CD14-positive monocyte (primary cell): Measurements from ENCODE around the gene FAM107B. TPM values are rescaled to one million over a fixed set of nuclear protein-coding genes. Genes with fewer than 3 reads are reported as not detected.

Experiments used
- DNase-seq, 3 donors: peaks; one replicate each; pipeline ENCODE4 v3.0.0-alpha.2; 2011 to 2022
- H2AFZ ChIP-seq: 2 replicates; pipeline ENCODE4 v1.6.0; 2012; ENCODE audit warnings: mild to moderate bottlenecking, low read depth, low read length, inconsistent platforms; ENCODE audit not compliant: insufficient read depth, poor library complexity, severe bottlenecking
- H3K27ac ChIP-seq, 2 donors: 1 replicate in 1 of 2; 2 replicates in 1 of 2; pipeline ENCODE4 v1.5.1; 2012 to 2013; ENCODE audit warnings: low read length in 2 of 2, control low read depth in 1 of 2, inconsistent platforms in 1 of 2, low read depth in 1 of 2, mild to moderate bottlenecking in 1 of 2
- H3K27me3 ChIP-seq, 2 donors: one replicate each; pipeline versions ENCODE4 v1.6.0 to v1.6.1; 2011 to 2013; ENCODE audit warnings: low read length in 2 of 2; ENCODE audit not compliant: control insufficient read depth in 2 of 2, insufficient read depth in 2 of 2
- H3K36me3 ChIP-seq, 2 donors: replicated peaks in 1 of 2; 1 replicate in 1 of 2; 2 replicates in 1 of 2; pipeline versions ENCODE4 v1.5.1 to v1.6.1; 2012 to 2013; ENCODE audit warnings: low read length in 2 of 2, control low read depth in 1 of 2, inconsistent platforms in 1 of 2, mild to moderate bottlenecking in 1 of 2; ENCODE audit not compliant: insufficient read depth in 2 of 2, control insufficient read depth in 1 of 2
- H3K4me1 ChIP-seq, 2 donors: 1 replicate in 1 of 2; 2 replicates in 1 of 2; pipeline versions ENCODE4 v1.5.1 to v1.6.1; 2012 to 2013; ENCODE audit warnings: low read length in 2 of 2, control low read depth in 1 of 2, inconsistent platforms in 1 of 2, mild to moderate bottlenecking in 1 of 2, moderate library complexity in 1 of 2; ENCODE audit not compliant: insufficient read depth in 2 of 2, control insufficient read depth in 1 of 2
- H3K4me2 ChIP-seq: replicated peaks from 2 replicates; pipeline ENCODE3; 2012; ENCODE audit warnings: low read length, moderate library complexity, mild to moderate bottlenecking; ENCODE audit not compliant: poor library complexity, severe bottlenecking; ENCODE audit errors: extremely low read depth
- H3K4me3 ChIP-seq, 3 experiments: fragments of 200-600 bp in 1 of 3; sonication (generic) in 1 of 3; replicated peaks in 1 of 3; 1 replicate in 2 of 3; 2 replicates in 1 of 3; pipeline ENCODE4 v1.5.1; 2011 to 2013; ENCODE audit warnings: low read length in 3 of 3, mild to moderate bottlenecking in 3 of 3, control low read depth in 2 of 3, low read depth in 2 of 3, inconsistent platforms in 1 of 3, moderate library complexity in 1 of 3
- H3K79me2 ChIP-seq: 2 replicates; pipeline ENCODE4 v1.6.0; 2012; ENCODE audit warnings: mild to moderate bottlenecking, control low read depth, inconsistent platforms, low read length, moderate library complexity; ENCODE audit not compliant: insufficient read depth
- H3K9ac ChIP-seq: 2 replicates; pipeline ENCODE4 v1.6.0; 2017; ENCODE audit warnings: low read length, mild to moderate bottlenecking; ENCODE audit not compliant: insufficient read depth, poor library complexity, severe bottlenecking
- H3K9me3 ChIP-seq, 2 donors: replicated peaks in 1 of 2; 1 replicate in 1 of 2; 2 replicates in 1 of 2; pipeline versions ENCODE4 v1.5.1 to v1.6.1; 2012 to 2013; ENCODE audit warnings: low read length in 2 of 2, control low read depth in 1 of 2; ENCODE audit not compliant: control insufficient read depth in 1 of 2, insufficient read depth in 1 of 2
- H4K20me1 ChIP-seq: 2 replicates; pipeline ENCODE4 v1.6.0; 2012; ENCODE audit warnings: mild to moderate bottlenecking, low read length, control low read depth, moderate library complexity; ENCODE audit not compliant: insufficient read depth
- H3K27ac Mint-ChIP-seq, 7 donors: one replicate each; pipeline ENCODE4 v1.8.0; 2020; ENCODE audit warnings: mild to moderate bottlenecking in 7 of 7, mixed read lengths in 7 of 7, moderate library complexity in 6 of 7, inconsistent platforms in 2 of 7
- H3K27me3 Mint-ChIP-seq, 3 donors: one replicate each; pipeline ENCODE4 v1.8.0; 2021 to 2022; ENCODE audit warnings: low read depth in 3 of 3, mild to moderate bottlenecking in 3 of 3, mixed read lengths in 3 of 3, moderate library complexity in 3 of 3, inconsistent platforms in 1 of 3
- H3K36me3 Mint-ChIP-seq, 2 donors: one replicate each; pipeline ENCODE4 v1.8.0; 2020; ENCODE audit warnings: mixed read lengths in 2 of 2, inconsistent platforms in 1 of 2, mild to moderate bottlenecking in 1 of 2
- H3K4me1 Mint-ChIP-seq: one replicate; pipeline ENCODE4 v1.8.0; 2020; ENCODE audit warnings: mild to moderate bottlenecking, mixed read lengths
- H3K4me3 Mint-ChIP-seq, 2 donors: one replicate each; pipeline ENCODE4 v1.8.0; 2020; ENCODE audit warnings: mild to moderate bottlenecking in 2 of 2, mixed read lengths in 2 of 2, moderate library complexity in 1 of 2
- H3K9me3 Mint-ChIP-seq, 7 donors: one replicate each; pipeline ENCODE4 v1.8.0; 2020 to 2022; ENCODE audit warnings: mixed read lengths in 7 of 7, mild to moderate bottlenecking in 6 of 7, moderate library complexity in 6 of 7, inconsistent platforms in 2 of 7
- WGBS: methylation state at CpG from one replicate; pipeline ENCODE4 v1.1.5; 2013; ENCODE audit warnings: missing lambda C conversion rate; ENCODE audit not compliant: insufficient coverage; 5-methylcytosine and 5-hydroxymethylcytosine counted together
- intact Hi-C, 2 donors: fragments of 100-400 bp; cut with micrococcal nuclease; formaldehyde crosslinking; loops; one replicate each; pipeline versions ENCODE4 v1.15.0 to v1.15.1; 2023
- polyA plus RNA-seq, 3 donors: library from polyadenylated mRNA; depleted of rRNA in 1 of 3; unstranded in 2 of 3; stranded (reverse) in 1 of 3; fragments of 300-500 nt in 2 of 3; fragments of >200 nt in 1 of 3; fragmentation: Illumina TruSeq in 2 of 3; gene quantifications; 1 replicate in 2 of 3; 2 replicates in 1 of 3; pipeline ENCODE4 v1.2.3, GENCODE V29; 2012 to 2021
- TF ChIP-seq, protein P1 (sequence below): fragments of 200-600 bp; IDR thresholded peaks from one replicate; pipeline ENCODE4 v1.8.0; 2022; ENCODE audit warnings: antibody characterized with exemption, mild to moderate bottlenecking

FAM107B gene
- polyA plus RNA-seq, 3 donors = 27.2 to 68.5 (median 28.4) TPM

DNA sequence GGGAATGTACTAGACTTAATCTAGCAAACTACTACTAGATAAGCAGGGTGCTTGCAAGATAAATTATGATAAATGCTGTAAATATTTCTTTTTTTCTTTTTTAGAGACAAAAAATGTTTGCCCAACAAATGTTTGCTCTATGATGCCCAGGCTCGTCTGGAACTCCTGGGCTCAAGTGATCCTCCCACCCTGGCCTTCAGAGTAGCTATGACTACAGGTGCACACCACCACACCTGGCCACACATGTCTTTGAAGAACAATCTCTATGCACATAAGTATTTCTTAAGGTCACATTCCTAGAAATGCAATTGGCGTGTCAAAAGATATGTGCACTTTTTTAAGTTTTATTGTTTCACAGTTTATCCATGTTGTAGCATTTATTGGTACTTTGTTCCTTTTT lies 264.4 kb downstream of the FAM107B start:
- Mint-ChIP-seq H3K36me3 (peaks cover 42 to 45% of the 10 kb centered on the region in 2 donors), H3K4me1 (peaks cover 4% of the 10 kb centered on the region), H3K27ac (no peak overlapping the region), H3K27me3 (no peaks in the 10 kb centered on the region), H3K4me3 (no peak overlapping the region), H3K9me3 (no peaks in the 10 kb centered on the region)
- DNase-seq = no peak
- intact Hi-C loops = no loop called here
- TF ChIP-seq, protein P1, sequence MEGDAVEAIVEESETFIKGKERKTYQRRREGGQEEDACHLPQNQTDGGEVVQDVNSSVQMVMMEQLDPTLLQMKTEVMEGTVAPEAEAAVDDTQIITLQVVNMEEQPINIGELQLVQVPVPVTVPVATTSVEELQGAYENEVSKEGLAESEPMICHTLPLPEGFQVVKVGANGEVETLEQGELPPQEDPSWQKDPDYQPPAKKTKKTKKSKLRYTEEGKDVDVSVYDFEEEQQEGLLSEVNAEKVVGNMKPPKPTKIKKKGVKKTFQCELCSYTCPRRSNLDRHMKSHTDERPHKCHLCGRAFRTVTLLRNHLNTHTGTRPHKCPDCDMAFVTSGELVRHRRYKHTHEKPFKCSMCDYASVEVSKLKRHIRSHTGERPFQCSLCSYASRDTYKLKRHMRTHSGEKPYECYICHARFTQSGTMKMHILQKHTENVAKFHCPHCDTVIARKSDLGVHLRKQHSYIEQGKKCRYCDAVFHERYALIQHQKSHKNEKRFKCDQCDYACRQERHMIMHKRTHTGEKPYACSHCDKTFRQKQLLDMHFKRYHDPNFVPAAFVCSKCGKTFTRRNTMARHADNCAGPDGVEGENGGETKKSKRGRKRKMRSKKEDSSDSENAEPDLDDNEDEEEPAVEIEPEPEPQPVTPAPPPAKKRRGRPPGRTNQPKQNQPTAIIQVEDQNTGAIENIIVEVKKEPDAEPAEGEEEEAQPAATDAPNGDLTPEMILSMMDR = no peak
- H3K4me2 ChIP-seq = no peak overlapping the region
- no peak overlapping the region for H2AFZ ChIP-seq
- H3K27ac ChIP-seq = no peak overlapping the region
- no CpG with 5 or more reads among the region's 2 CpGs for WGBS
- H3K9ac ChIP-seq = no peak overlapping the region
- no peaks in the 10 kb centered on the region for H4K20me1 ChIP-seq
- no peak overlapping the region for H3K4me3 ChIP-seq
- H3K4me1 ChIP-seq = no peaks in the 10 kb centered on the region
- no peaks in the 10 kb centered on the region for H3K9me3 ChIP-seq
- H3K27me3 ChIP-seq = no peaks in the 10 kb centered on the region
- H3K36me3 ChIP-seq = peaks cover 31 to 56% of the 10 kb centered on the region in 2 donors
- H3K79me2 ChIP-seq = no peaks in the 10 kb centered on the region

DNA sequence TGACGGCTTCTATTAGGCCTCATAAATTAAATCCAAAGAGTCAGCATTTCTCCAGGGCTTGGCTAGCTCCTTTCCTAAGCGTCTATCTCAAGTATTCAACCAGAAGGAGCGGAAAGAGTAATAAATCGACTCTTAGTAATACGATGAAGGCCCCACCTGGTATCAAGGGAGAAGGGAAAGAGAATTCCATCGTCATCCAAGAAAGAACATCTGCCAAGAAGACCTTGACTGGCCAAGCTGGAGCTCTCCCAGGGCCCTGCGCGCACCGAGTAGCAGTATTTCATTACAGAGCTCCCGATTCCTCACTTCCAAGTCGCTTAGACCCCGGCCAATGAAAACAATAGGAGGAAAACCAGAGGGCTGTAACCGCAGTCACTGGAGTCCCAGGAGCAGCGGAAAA lies 266.0 kb downstream of the FAM107B start:
- 97% methylated on average over 10 of the region's 14 CpGs for WGBS
- Histone ChIP-seq H2AFZ (no peak overlapping the region), H3K27ac (no peak overlapping the region), H3K9ac (no peak overlapping the region), H3K9me3 (no peaks in the 10 kb centered on the region), H3K79me2 (no peaks in the 10 kb centered on the region), H3K4me1 (no peaks in the 10 kb centered on the region), H3K27me3 (no peaks in the 10 kb centered on the region), H3K36me3 (peaks cover 31 to 56% of the 10 kb centered on the region in 2 donors), H3K4me3 (no peak overlapping the region), H3K4me2 (no peak overlapping the region), H4K20me1 (no peaks in the 10 kb centered on the region)
- peaks cover 41 to 45% of the 10 kb centered on the region in 2 donors for H3K36me3 Mint-ChIP-seq
- H3K4me1 Mint-ChIP-seq = peaks cover 4% of the 10 kb centered on the region
- no peak for DNase-seq
- TF ChIP-seq, protein P1 = no peak
- H3K27ac Mint-ChIP-seq = no peak overlapping the region
- H3K27me3 Mint-ChIP-seq = peaks cover 0 to under 1% (median 0%) of the 10 kb centered on the region in 3 donors
- no peak overlapping the region for H3K4me3 Mint-ChIP-seq
- intact Hi-C loops = loop anchor here in 1 of 2 donors (10.0 kb wide), 1 partner anchor 316 kb away; no protein-coding TSS in a partner anchor
- no peaks in the 10 kb centered on the region for H3K9me3 Mint-ChIP-seq
